Bronchial epithelial cell (primary cell): ENCODE results near the gene SPATA20. TPM values are rescaled to one million over a fixed set of nuclear protein-coding genes. Genes with fewer than 3 reads are reported as not detected.

ENCODE experiments used
- DNase-seq: peaks from one replicate; pipeline ENCODE4 v3.0.0-alpha.2; 2010; ENCODE audit warnings: low read depth
- FAIRE-seq: peaks from 2 replicates; lab custom pipeline; 2011; peaks lifted over from hg19 to GRCh38; lab: Jason Lieb, UNC
- H3K27me3 ChIP-seq: 2 replicates; pipeline ENCODE4 v1.5.1; 2011; ENCODE audit warnings: low read length; ENCODE audit not compliant: control insufficient read depth, insufficient read depth
- H3K36me3 ChIP-seq: 2 replicates; pipeline ENCODE4 v1.5.1; 2011; ENCODE audit warnings: low read length; ENCODE audit not compliant: control insufficient read depth, insufficient read depth
- H3K4me3 ChIP-seq: 2 replicates; pipeline ENCODE4 v1.5.1; 2011; ENCODE audit warnings: mild to moderate bottlenecking, low read depth, low read length, control low read depth
- CTCF ChIP-seq: IDR thresholded peaks from 2 replicates; pipeline ENCODE4 v1.5.1; 2011; ENCODE audit warnings: mild to moderate bottlenecking, moderate library complexity, low read length, control low read depth, inconsistent platforms; ENCODE audit not compliant: insufficient read depth, severe bottlenecking
- total RNA-seq: library from RNA; depleted of rRNA; stranded (reverse); fragments of >200 nt; gene quantifications from 2 replicates; pipeline ENCODE4 v1.2.1, GENCODE V29; 2014

The SPATA20 gene
- total RNA-seq, 1 donor from 2014 or later, result 25.0 TPM

GRCh38 chr17:50502301-50502990, 44.5 kb upstream of the SPATA20 start:
- Histone ChIP-seq H3K27me3 (no peaks in the 10 kb centered on the region), H3K36me3 (no peaks in the 10 kb centered on the region), H3K4me3 (no peak overlapping the region)
- FAIRE-seq (no peak), DNase-seq (no peak)
- no peak for TF ChIP-seq CTCF

GRCh38 chr17:50505591-50506130, 41.3 kb upstream of the SPATA20 start:
- no peak for FAIRE-seq
- TF ChIP-seq CTCF, result no peak
- no peaks in the 10 kb centered on the region for H3K27me3 ChIP-seq
- peak; percentile 50 for DNase-seq
- H3K36me3 ChIP-seq, result no peaks in the 10 kb centered on the region
- no peak overlapping the region for H3K4me3 ChIP-seq

GRCh38 chr17:50506298-50506697, 40.7 kb upstream of the SPATA20 start:
- Histone ChIP-seq H3K27me3 (no peaks in the 10 kb centered on the region), H3K4me3 (no peak overlapping the region), H3K36me3 (no peaks in the 10 kb centered on the region)
- no peak for TF ChIP-seq CTCF
- DNase-seq (no peak), FAIRE-seq (no peak)

- FAIRE-seq (no peak), DNase-seq (no peak)
- H3K27me3 ChIP-seq, result no peaks in the 10 kb centered on the region
- peak; percentile 51 for TF ChIP-seq CTCF
- peak within 1 kb of the TSS; percentile 42 for H3K4me3 ChIP-seq
- H3K36me3 ChIP-seq, result no peaks in the 10 kb centered on the region
These were observed 39.0 kb upstream of the SPATA20 start, which contains the start of gene MYCBPAP for GRCh38 chr17:50507871-50508572. MYCBPAP (plus strand) TSS chr17:50508439; CDS start chr17:50508675, 236 bp downstream.

GRCh38 chr17:50508573-50509460, 38.2 kb upstream of the SPATA20 start:
- Histone ChIP-seq H3K27me3 (no peaks in the 10 kb centered on the region), H3K4me3 (peak overlapping the region; percentile 42), H3K36me3 (no peaks in the 10 kb centered on the region)
- DNase-seq (no peak), FAIRE-seq (no peak)
- TF ChIP-seq CTCF, result no peak
